T-helper 9 cell (primary cell): Measurements from ENCODE around the gene TP63.

Experiments
- DNase-seq: peaks from one replicate; pipeline ENCODE4 v3.0.0-alpha.2; 2020

Gene TP63

GRCh38 chr3:189883113-189883753, 252.0 kb downstream of the TP63 start:
- DNase-seq = no peak

- no peak for DNase-seq
These were observed 259.3 kb downstream of the TP63 start for GRCh38 chr3:189890496-189890895.

GRCh38 chr3:189896533-189896932, 265.3 kb downstream of the TP63 start:
- no peak for DNase-seq

GRCh38 chr3:189897406-189897805, 266.2 kb downstream of the TP63 start:
- no peak for DNase-seq

- no peak for DNase-seq
These were observed 267.5 kb downstream of the TP63 start for GRCh38 chr3:189898559-189899153.

- no peak for DNase-seq
These were observed 268.0 kb downstream of the TP63 start for GRCh38 chr3:189899186-189899585.

GRCh38 chr3:189900578-189900977, 269.4 kb downstream of the TP63 start:
- no peak for DNase-seq

- no peak for DNase-seq
These were observed 270.3 kb downstream of the TP63 start for GRCh38 chr3:189901481-189901880.

GRCh38 chr3:189902230-189903186, 271.3 kb downstream of the TP63 start:
- no peak for DNase-seq

GRCh38 chr3:189903562-189904250, 272.5 kb downstream of the TP63 start:
- no peak for DNase-seq

- no peak for DNase-seq
These were observed 276.6 kb downstream of the TP63 start for GRCh38 chr3:189907803-189908202.

- no peak for DNase-seq
These were observed 277.5 kb downstream of the TP63 start for GRCh38 chr3:189908646-189909045.

GRCh38 chr3:189909139-189909538, 277.9 kb downstream of the TP63 start:
- DNase-seq = no peak

- DNase-seq = no peak
These were observed 278.4 kb downstream of the TP63 start for GRCh38 chr3:189909573-189909972.

- no peak for DNase-seq
These were observed 279.8 kb downstream of the TP63 start for GRCh38 chr3:189911001-189911400.

GRCh38 chr3:189914799-189915198, 283.6 kb downstream of the TP63 start:
- DNase-seq = no peak

GRCh38 chr3:189921770-189922169, 290.6 kb downstream of the TP63 start:
- DNase-seq = no peak

GRCh38 chr3:189927975-189928895, 297.0 kb downstream of the TP63 start:
- DNase-seq = no peak

GRCh38 chr3:189936201-189936945, 305.2 kb downstream of the TP63 start:
- DNase-seq = no peak

GRCh38 chr3:189937302-189938127, 306.3 kb downstream of the TP63 start:
- DNase-seq = no peak
